AG08395 (cell line): ENCODE data around the gene PSMA3.
"Not testable (repeated sequence)": the region's sequence is repeated elsewhere in the genome, so short reads cannot be mapped to it uniquely, and the experiment has no call there.

Source experiments
- DNase-seq: peaks from one replicate; pipeline ENCODE4 v3.0.0; 2012; ENCODE audit warnings: mixed read lengths, low spot score

PSMA3 gene

GRCh38 chr14:58244556-58245387 is at the start of gene PSMA3:
TSS of gene PSMA3 (plus strand) at chr14:58244843. CDS start at chr14:58244921, 78 bp downstream.
- peak; percentile 99 for DNase-seq

- DNase-seq: no peak
These were observed 48.4 kb upstream of the PSMA3 start for GRCh38 chr14:58196198-58196597.

GRCh38 chr14:58198086-58198485 is 46.6 kb upstream of the PSMA3 start:
- no peak for DNase-seq

DNA sequence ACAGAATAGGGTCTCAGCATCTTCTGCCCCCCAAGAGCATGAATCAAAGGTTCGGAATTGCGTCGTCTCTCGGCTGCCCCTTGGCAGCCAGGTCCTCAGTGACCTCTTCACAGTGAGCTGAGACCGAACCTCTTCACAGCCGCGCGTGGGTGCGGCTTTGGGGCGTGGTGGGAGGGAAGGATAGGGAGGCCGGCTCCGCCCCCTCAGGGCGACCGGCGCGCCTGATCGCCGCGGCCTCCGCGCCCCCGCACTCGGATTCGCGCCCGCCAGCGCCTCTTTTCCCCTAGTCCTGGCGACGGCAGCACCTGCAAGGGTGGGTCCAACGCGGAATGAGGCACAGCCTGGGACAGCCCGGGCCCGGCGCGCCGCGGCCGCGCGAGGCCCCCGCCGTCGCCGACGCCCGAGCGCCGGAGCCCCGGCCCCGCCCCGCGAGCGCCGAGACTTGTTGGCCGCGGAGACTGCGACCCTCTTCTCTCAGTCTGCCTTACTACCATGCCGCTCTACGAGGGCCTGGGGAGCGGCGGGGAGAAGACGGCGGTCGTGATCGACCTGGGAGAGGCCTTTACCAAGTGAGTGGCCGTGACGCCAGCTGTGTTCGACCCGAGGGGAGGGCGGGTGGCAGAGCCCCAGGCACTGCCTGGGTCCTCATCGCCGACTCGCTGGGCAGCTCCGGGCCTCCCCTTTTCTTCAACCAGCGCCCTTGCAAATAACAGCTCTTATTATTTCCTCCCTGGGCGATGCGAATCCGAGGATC is 44.7 kb upstream of the PSMA3 start, which contains the start of gene ACTR10:
TSS of gene ACTR10 (plus strand) at position 424 of the 754 bp plus-strand sequence. CDS start at position 493, 69 bp downstream.
- DNase-seq: peak; percentile 88

- DNase-seq: no peak
These were observed 44.2 kb upstream of the PSMA3 start for GRCh38 chr14:58200480-58200841.

- no peak for DNase-seq
These were observed 43.8 kb upstream of the PSMA3 start for GRCh38 chr14:58200846-58201245.

- DNase-seq: no peak
These were observed 31.5 kb upstream of the PSMA3 start for GRCh38 chr14:58213176-58213575.

DNA sequence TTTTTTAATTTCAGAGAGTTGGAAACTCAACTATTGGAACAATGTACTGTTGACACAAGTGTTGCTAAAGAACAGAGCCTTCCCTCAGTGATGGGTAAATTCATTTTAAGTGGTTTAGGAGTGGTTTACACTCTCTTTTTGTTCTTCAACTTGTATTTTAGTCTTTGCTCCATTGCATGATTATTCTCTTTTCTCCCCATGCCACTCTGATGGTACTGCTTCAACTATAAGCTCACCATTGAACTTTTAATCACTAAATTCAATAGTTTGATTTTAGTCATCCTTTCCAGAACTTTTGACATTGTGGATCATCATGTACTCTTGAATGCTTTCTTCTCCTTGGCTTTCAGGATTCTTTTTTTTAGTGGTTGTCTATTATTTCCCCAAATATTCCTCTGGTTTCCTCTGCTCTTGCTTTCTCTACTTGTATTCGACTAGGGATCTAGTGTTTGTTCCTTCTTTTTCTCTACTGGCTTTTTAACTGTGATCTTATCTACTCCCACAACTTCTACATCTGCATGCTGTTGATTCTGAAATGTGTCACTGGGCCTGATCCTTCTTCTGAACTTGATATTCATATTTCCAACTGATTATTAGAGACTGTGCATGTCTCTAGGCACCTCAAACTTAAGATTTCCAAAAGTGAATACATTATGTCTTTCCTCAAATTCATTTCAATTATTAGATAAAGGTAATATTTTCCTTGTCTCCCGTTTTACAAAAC is 29.3 kb upstream of the PSMA3 start:
- no peak for DNase-seq

DNA sequence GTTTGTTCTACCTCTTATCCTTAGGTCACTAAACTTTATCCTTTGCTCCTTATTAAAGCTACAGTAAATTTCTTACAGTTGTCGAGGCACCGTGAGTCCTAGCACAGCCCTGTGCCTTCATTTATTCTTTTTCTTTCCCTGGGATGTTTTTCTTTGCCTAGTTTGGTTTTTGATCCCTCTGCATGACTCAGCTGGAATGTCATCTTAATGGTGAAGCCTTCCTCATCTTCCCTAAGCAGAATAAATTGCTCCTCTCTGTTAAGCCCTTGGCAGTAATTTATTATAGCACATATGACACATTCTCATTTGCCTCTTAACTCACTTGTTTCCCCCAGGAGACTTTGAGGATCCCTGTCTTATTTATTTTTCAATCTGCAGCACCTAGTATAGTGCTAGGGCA is 28.1 kb upstream of the PSMA3 start:
- DNase-seq: peak; percentile 21

GRCh38 chr14:58227096-58227819 is 17.4 kb upstream of the PSMA3 start:
- DNase-seq: no peak

GRCh38 chr14:58238252-58239243 is 6.1 kb upstream of the PSMA3 start:
- no peak for DNase-seq

DNA sequence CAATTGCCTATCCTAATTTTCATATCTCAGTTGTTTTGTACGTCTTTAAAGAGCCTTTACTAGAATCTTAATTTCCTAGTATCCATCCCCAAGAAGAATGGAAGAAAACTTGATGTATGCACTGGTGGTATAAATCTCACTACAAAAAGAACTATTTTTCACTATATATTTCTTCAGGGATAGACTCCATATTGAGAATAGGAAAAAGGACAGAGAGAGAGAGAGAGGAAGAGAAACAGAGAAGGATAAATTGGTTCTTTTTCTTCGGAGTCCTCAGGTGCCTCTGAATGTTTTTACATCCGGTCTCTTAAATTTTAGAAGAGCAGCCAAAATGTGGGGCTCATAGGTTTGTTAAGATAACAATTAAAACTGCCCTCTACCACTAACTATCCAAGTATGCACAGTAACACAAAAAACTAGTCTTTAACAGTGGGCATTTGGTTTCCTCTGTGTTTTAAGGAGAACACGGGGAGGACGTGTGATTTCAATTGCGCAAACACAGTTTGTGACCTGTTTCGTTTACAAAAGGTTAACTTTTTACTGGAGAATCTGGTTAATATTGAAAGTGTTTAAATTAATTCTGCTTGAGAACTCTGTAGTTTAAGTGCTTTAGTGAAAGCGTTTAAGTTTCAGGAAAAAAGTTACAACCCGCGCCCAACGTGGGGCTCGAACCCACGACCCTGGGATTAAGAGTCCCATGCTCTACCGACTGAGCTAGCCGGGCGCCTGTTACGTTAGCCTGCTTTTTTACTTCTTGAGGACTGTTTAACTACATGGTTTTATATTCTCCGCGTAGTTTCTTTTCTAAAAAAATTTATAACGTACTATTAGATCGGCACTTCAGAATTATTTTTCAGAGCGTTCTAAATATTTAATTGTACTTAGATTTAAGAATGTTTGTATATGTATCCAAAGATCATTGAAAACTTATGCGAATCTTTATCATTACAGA is 5.1 kb upstream of the PSMA3 start:
- DNase-seq: no peak

DNA sequence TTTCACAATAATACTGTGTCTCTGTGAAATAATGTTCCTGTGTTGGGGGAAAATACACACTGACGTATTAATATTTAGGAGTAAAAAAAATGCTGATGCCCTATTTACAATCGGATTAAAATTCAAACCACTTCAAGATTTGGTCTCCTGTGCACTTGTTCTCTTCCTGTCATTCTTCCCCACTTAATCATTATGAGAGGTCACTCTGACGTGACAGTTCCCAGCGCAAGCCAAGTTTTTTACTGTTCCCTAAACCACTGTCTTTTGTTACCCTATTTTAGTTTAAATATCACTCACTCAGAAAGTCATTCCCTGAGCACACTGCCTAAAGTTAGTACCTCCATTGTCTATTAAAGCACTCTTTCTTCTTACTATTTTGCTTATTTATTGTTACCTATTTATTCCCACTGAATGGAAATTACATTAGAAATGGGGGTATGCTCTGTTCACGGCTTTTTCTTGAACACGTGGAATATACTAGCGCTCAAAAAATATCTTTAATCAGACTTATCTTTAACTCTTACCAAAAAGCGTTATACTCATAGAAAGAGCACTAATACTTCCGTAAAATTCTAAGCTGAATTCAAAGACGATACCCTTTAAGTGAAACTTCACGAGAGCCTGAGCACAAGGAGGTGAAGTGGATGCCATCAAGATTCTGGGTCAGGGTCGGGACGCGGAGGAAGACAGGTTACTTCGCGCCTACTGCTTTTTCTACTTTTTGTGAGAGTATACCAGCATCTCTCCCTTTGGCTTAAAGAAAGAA is 670 bp upstream of the PSMA3 start:
- DNase-seq: no peak

GRCh38 chr14:58245562-58245961 is 919 bp downstream of the PSMA3 start:
- DNase-seq: no peak

DNA sequence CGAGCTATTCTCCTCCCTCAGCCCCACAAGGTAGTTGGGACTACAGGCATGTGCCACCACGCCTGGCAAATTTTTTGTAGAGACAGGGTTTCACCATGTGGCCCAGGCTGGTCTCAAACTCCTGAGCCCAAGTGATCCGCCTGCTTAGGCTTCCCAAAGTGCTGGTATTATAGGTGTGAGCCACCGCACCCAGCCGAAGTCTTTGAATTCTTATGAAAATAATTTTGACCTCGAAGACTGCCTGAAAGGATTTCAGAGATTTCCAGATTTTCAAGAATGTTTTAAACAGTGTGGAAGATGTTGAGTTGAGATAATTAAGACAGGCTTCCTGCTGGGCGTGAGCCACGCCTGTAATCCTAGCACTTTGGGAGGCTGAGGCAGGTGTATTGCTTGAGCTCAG is 5.0 kb downstream of the PSMA3 start:
- no peak for DNase-seq

DNA sequence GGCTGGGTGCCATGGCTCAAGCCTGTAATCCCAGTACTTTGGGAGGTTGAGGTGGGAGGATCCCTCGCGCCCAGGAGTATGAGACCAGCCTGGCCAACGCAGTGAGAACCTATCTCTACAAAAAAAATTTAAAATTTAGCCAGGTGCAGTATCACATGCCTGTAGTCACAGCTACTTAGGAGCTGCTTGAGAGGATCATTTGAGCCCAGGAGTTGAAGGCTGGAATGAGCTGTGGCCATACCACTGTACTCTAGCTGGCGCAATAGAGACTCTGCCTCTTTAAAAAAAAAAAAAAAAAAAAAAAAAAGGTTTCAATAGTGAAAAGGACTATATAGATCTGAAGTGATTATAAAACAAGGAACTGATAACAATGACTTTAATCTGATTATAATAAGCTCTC is 13.5 kb downstream of the PSMA3 start:
- DNase-seq: no peak

DNA sequence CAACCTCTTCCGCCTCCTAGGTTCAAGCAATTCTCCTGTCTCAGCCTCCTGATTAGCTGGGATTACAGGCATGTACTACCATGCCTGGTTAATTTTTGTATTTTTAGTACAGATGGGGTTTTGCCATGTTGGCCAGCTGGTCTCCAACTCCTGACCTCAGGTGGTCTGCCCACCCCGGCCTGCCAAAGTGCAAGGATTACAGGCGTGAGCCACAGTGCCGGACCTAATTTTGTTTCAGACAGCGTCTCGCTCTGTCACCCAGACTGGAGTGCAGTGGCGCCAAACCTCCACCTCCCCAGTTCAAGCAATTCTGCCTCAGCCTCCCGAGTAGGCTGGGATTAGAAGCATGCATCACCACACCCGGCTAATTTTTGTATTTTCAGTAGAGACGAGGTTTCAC is 17.4 kb downstream of the PSMA3 start:
- not testable (repeated sequence) for DNase-seq

GRCh38 chr14:58265401-58265800 is 20.8 kb downstream of the PSMA3 start:
- DNase-seq: no peak

DNA sequence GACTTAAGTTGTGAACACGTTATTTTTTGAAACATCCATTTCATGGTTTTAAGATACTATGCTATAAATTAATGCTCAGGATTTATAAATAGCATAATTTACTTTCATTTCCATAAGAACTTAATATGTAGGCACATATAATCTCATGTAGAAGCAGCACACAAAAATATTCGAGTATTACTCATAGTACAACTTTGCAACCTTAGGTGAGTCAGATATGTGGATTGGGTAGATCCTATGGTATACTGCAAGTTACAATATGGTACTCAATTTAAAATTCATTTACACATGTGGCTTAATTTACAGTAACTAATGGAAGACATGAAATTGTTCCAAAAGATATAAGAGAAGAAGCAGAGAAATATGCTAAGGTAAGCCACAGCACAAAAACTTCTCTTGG is 26.0 kb downstream of the PSMA3 start:
- DNase-seq: no peak
